IPS DF 19.7 (cell line): ENCODE measurements around the gene FES.
A peak's percentile ranks its signal among the peaks of the same experiment; 100 is the strongest.
"Not testable (repeated sequence)": the region's sequence is repeated elsewhere in the genome, so short reads cannot be mapped to it uniquely, and the experiment has no call there.

Experiments used
- DNase-seq: peaks from one replicate; pipeline ENCODE4 v3.0.0-alpha.2; 2013; ENCODE audit warnings: low read depth, low spot score

The FES gene

GRCh38 chr15:90860942-90861675, 23.2 kb upstream of the FES start:
- DNase-seq = no peak

- DNase-seq = no peak
Observed at GRCh38 chr15:90862487-90862886, 21.8 kb upstream of the FES start.

- no peak for DNase-seq
Observed at GRCh38 chr15:90862964-90863778, 21.1 kb upstream of the FES start.

GRCh38 chr15:90863987-90864386, 20.3 kb upstream of the FES start:
- DNase-seq = no peak

GRCh38 chr15:90864507-90864906, 19.8 kb upstream of the FES start:
- no peak for DNase-seq

- no peak for DNase-seq
Observed at GRCh38 chr15:90865702-90866101, 18.6 kb upstream of the FES start.

- no peak for DNase-seq
Observed at GRCh38 chr15:90866161-90866715, 18.1 kb upstream of the FES start.

GRCh38 chr15:90866800-90867199, 17.5 kb upstream of the FES start:
- no peak for DNase-seq

GRCh38 chr15:90868261-90868689, 16.0 kb upstream of the FES start, which contains the start of gene FURIN:
Gene FURIN (plus strand): TSS chr15:90868588. CDS start chr15:90875741, 7,153 bp downstream.
- no peak for DNase-seq

GRCh38 chr15:90869140-90869541, 15.2 kb upstream of the FES start:
- DNase-seq = no peak

GRCh38 chr15:90869601-90870353, 14.5 kb upstream of the FES start:
- DNase-seq = peak; percentile 59

GRCh38 chr15:90870354-90871138, 13.8 kb upstream of the FES start:
- DNase-seq = no peak

GRCh38 chr15:90871139-90871715, 13.1 kb upstream of the FES start:
- no peak for DNase-seq

GRCh38 chr15:90871716-90872485, 12.4 kb upstream of the FES start:
- DNase-seq = no peak

GRCh38 chr15:90872486-90873184, 11.7 kb upstream of the FES start:
- no peak for DNase-seq

GRCh38 chr15:90873488-90873997, 10.8 kb upstream of the FES start:
- no peak for DNase-seq

GRCh38 chr15:90873998-90874605, 10.2 kb upstream of the FES start:
- no peak for DNase-seq

- not testable (repeated sequence) for DNase-seq
Observed at GRCh38 chr15:90874986-90875385, 9.3 kb upstream of the FES start.

GRCh38 chr15:90875549-90875981, 8.7 kb upstream of the FES start:
- no peak for DNase-seq
